ENCODE data around the gene LILRA6. TPM values are rescaled to one million over a fixed set of nuclear protein-coding genes. Genes with fewer than 3 reads are reported as not detected.

LILRA6 gene
- total and polyA plus RNA-seq, 2 of the 13 experiments (the other 11 are each of a cell fraction or from before 2014, with no cell fraction given) = not detected

- TF ChIP-seq KLF11 (CRISPR knock-in tag; IDR thresholded peaks at IDR 0.05) (no peak), NCOR1 (IDR thresholded peaks at IDR 0.05; ENCODE audit: borderline replicate concordance, low read length) (no peak), MLXIP (CRISPR knock-in tag; IDR thresholded peaks at IDR 0.05; ENCODE audit: borderline replicate concordance) (no peak), CBX1 (IDR thresholded peaks at IDR 0.05; ENCODE audit: low read depth) (no peak), SCMH1 (CRISPR knock-in tag; IDR thresholded peaks at IDR 0.05; ENCODE audit: borderline replicate concordance) (no peak), YY1 (IDR thresholded peaks at IDR 0.05; ENCODE audit: insufficient read depth, insufficient replicate concordance, low read depth, low read length) (peak; percentile 60), SOX13 (IDR thresholded peaks at IDR 0.05) (no peak), SOX13 (CRISPR knock-in tag; conservative IDR thresholded peaks at IDR 0.05 in 1 of 2, IDR thresholded peaks at IDR 0.05 in 1 of 2) (no peak), ZBTB14 (CRISPR knock-in tag; IDR thresholded peaks at IDR 0.05) (no peak), ZNF746 (CRISPR knock-in tag; IDR thresholded peaks at IDR 0.05) (no peak), AGO2 (optimal IDR thresholded peaks at IDR 0.05; ENCODE audit: low read depth, low read length) (no peak), FOSL2 (CRISPR knock-in tag; IDR thresholded peaks at IDR 0.05) (peak; percentile 66), MAFK (conservative IDR thresholded peaks at IDR 0.05 in 1 of 2, IDR thresholded peaks at IDR 0.05 in 1 of 2; ENCODE audit: low read length in 2 of 2) (no peak), ETV6 (CRISPR knock-in tag; conservative IDR thresholded peaks at IDR 0.05) (no peak), ZSCAN9 (CRISPR knock-in tag; IDR thresholded peaks at IDR 0.05; ENCODE audit: borderline replicate concordance) (no peak), ZNF563 (CRISPR knock-in tag; IDR thresholded peaks at IDR 0.05) (no peak), GATAD2A (CRISPR knock-in tag; IDR thresholded peaks at IDR 0.05) (peak; percentile 26; the same call in 1 of the 2 replicates), EHMT2 (IDR thresholded peaks at IDR 0.05; ENCODE audit: borderline replicate concordance, low read depth, low read length) (no peak), IRX3 (CRISPR knock-in tag; IDR thresholded peaks at IDR 0.05; ENCODE audit: borderline replicate concordance, low read depth) (no peak), GATA4 (IDR thresholded peaks at IDR 0.05; ENCODE audit: borderline replicate concordance, low read depth) (no peak), ZNF264 (CRISPR knock-in tag; IDR thresholded peaks at IDR 0.05) (no peak)
- TF ChIP-seq, protein P1, sequence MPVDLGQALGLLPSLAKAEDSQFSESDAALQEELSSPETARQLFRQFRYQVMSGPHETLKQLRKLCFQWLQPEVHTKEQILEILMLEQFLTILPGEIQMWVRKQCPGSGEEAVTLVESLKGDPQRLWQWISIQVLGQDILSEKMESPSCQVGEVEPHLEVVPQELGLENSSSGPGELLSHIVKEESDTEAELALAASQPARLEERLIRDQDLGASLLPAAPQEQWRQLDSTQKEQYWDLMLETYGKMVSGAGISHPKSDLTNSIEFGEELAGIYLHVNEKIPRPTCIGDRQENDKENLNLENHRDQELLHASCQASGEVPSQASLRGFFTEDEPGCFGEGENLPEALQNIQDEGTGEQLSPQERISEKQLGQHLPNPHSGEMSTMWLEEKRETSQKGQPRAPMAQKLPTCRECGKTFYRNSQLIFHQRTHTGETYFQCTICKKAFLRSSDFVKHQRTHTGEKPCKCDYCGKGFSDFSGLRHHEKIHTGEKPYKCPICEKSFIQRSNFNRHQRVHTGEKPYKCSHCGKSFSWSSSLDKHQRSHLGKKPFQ (CRISPR knock-in tag; IDR thresholded peaks at IDR 0.05; ENCODE audit: insufficient replicate concordance) = no peak
- TF ChIP-seq, protein P2, sequence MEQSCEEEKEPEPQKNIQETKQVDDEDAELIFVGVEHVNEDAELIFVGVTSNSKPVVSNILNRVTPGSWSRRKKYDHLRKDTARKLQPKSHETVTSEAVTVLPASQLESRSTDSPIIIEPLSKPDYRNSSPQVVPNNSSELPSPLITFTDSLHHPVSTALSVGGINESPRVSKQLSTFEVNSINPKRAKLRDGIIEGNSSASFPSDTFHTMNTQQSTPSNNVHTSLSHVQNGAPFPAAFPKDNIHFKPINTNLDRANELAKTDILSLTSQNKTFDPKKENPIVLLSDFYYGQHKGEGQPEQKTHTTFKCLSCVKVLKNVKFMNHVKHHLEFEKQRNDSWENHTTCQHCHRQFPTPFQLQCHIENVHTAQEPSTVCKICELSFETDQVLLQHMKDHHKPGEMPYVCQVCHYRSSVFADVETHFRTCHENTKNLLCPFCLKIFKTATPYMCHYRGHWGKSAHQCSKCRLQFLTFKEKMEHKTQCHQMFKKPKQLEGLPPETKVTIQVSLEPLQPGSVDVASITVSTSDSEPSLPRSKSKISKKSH (CRISPR knock-in tag; IDR thresholded peaks at IDR 0.05; ENCODE audit: borderline replicate concordance) = peak; percentile 47; the same call in 1 of the 2 replicates
Measured at GRCh38 chr19:54231077-54231931, 11.3 kb downstream of the LILRA6 start (continued).

All from HepG2 (cell line).